Stromal cell of bone marrow (primary cell): Measurements from ENCODE around the gene TANK.
A peak's percentile ranks its signal among the peaks of the same experiment; 100 is the strongest.
"Not testable (repeated sequence)": the region's sequence is repeated elsewhere in the genome, so short reads cannot be mapped to it uniquely, and the experiment has no call there.

Source experiments
- DNase-seq: peaks from one replicate; pipeline ENCODE4 v3.0.0-alpha.2; 2012; ENCODE audit warnings: low read depth

Gene TANK

GRCh38 chr2:161273038-161273760, 113.0 kb downstream of the TANK start:
- DNase-seq = peak; percentile 26

- DNase-seq = not testable (repeated sequence)
These were observed 118.5 kb downstream of the TANK start for GRCh38 chr2:161278564-161279229.

GRCh38 chr2:161279230-161279815, 119.1 kb downstream of the TANK start:
- DNase-seq = not testable (repeated sequence)

GRCh38 chr2:161280906-161281323, 120.7 kb downstream of the TANK start:
- DNase-seq = peak; percentile 13

GRCh38 chr2:161281615-161282310, 121.5 kb downstream of the TANK start:
- not testable (repeated sequence) for DNase-seq

GRCh38 chr2:161282311-161282644, 122.0 kb downstream of the TANK start:
- not testable (repeated sequence) for DNase-seq

GRCh38 chr2:161283926-161284325, 123.7 kb downstream of the TANK start:
- no peak for DNase-seq
